ENCODE data around the gene ADAMTS13. TPM values are rescaled to one million over a fixed set of nuclear protein-coding genes. Genes with fewer than 3 reads are reported as not detected.

Gene ADAMTS13
- total RNA-seq, 3 donors from 2014 or later (not counting 1 experiment from before 2014, with no cell fraction given) = 2.3 to 3.0 (median 2.8) TPM

DNA sequence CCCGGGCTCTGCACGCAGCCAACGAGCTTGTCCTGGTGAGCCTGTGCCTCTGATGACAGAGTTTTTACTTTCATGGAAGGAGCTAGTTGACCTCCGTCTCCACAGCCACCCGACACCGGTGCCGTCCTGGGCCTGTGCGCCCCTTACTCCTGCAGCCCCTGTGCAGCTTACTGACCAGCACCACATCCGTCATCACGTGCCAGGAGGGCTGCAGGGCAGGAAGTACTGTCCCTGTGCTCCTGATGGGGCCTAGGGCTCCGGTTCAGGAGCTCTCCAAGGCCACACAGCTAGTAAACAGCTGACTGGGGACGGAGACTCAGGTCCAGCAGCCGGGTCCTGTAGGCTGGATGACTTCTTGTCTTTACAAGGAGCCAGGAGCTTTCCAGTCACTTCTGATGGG, 35.8 kb upstream of the ADAMTS13 start:
- intact Hi-C loops (cut with micrococcal nuclease) = no loop called here
- Histone ChIP-seq H3K27ac (ENCODE audit: low read length) (no peak overlapping the region), H3K4me3 (ENCODE audit: low read length) (no peak overlapping the region), H3K27me3 (ENCODE audit: control insufficient read depth, insufficient read depth, low read length) (no peaks in the 10 kb centered on the region), H3K36me3 (ENCODE audit: control insufficient read depth, insufficient read depth, low read length) (no peaks in the 10 kb centered on the region), H3K9me3 (ENCODE audit: control insufficient read depth, insufficient read depth, low read length) (no peaks in the 10 kb centered on the region), H3K4me1 (ENCODE audit: control insufficient read depth, insufficient read depth, low read length) (no peaks in the 10 kb centered on the region)
- Mint-ChIP-seq H3K36me3 (no peaks in the 10 kb centered on the region), H3K4me1 (no peaks in the 10 kb centered on the region), H3K27ac (no peak overlapping the region), H3K9me3 (no peaks in the 10 kb centered on the region), H3K27me3 (ENCODE audit: low read depth in 2 of 2) (peaks cover 0 to 8% of the 10 kb centered on the region in 2 donors), H3K4me3 (no peak overlapping the region)
- ATAC-seq (no peak), DNase-seq (no peak)
- 89% methylated on average over 13 of the region's 13 CpGs for WGBS (ENCODE audit: insufficient coverage)
- no peak for TF ChIP-seq CTCF (IDR thresholded peaks at IDR 0.05)

DNA sequence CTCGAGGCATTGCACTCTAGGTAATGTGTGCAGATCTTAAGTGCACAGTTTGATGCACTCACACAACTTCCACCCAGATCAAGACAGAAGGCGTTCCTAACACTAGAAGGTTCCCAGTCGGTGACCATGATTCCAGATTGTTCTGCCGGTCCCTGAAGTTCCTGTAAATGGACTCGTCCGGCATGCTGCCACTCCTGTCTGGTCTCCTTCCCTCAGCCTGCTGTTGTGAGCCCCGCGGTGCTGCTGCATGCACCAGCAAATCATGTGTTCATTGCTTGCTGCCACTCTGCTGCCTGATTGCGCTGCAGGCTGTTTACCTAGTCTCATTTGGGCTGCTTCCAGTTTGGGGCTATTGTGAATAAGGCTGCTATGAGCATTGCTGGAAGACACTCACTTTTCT, 34.5 kb upstream of the ADAMTS13 start:
- no peak for ATAC-seq
- H3K27me3 ChIP-seq (ENCODE audit: control insufficient read depth, insufficient read depth, low read length) = no peaks in the 10 kb centered on the region
- no peaks in the 10 kb centered on the region for H3K9me3 Mint-ChIP-seq
- H3K36me3 ChIP-seq (ENCODE audit: control insufficient read depth, insufficient read depth, low read length) = no peaks in the 10 kb centered on the region
- no peaks in the 10 kb centered on the region for H3K9me3 ChIP-seq (ENCODE audit: control insufficient read depth, insufficient read depth, low read length)
- H3K4me3 ChIP-seq (ENCODE audit: low read length) = no peak overlapping the region
- H3K27ac Mint-ChIP-seq = no peak overlapping the region
- H3K27me3 Mint-ChIP-seq (ENCODE audit: low read depth in 2 of 2) = peaks cover 0 to 11% of the 10 kb centered on the region in 2 donors
- no peaks in the 10 kb centered on the region for H3K4me1 Mint-ChIP-seq
- DNase-seq = no peak
- no peak overlapping the region for H3K27ac ChIP-seq (ENCODE audit: low read length)
- no peaks in the 10 kb centered on the region for H3K4me1 ChIP-seq (ENCODE audit: control insufficient read depth, insufficient read depth, low read length)
- intact Hi-C loops (cut with micrococcal nuclease) = no loop called here
- TF ChIP-seq CTCF (IDR thresholded peaks at IDR 0.05) = no peak
- H3K4me3 Mint-ChIP-seq = no peak overlapping the region
- no peaks in the 10 kb centered on the region for H3K36me3 Mint-ChIP-seq
- WGBS (ENCODE audit: insufficient coverage) = 90% methylated on average over 9 of the region's 9 CpGs

GRCh38 chr9:133389025-133389557, 33.1 kb upstream of the ADAMTS13 start:
- Histone ChIP-seq H3K4me1 (ENCODE audit: control insufficient read depth, insufficient read depth, low read length) (no peaks in the 10 kb centered on the region), H3K4me3 (ENCODE audit: low read length) (no peak overlapping the region), H3K27me3 (ENCODE audit: control insufficient read depth, insufficient read depth, low read length) (no peaks in the 10 kb centered on the region), H3K27ac (ENCODE audit: low read length) (no peak overlapping the region), H3K9me3 (ENCODE audit: control insufficient read depth, insufficient read depth, low read length) (no peaks in the 10 kb centered on the region), H3K36me3 (ENCODE audit: control insufficient read depth, insufficient read depth, low read length) (no peaks in the 10 kb centered on the region)
- peaks cover 0 to 11% of the 10 kb centered on the region in 2 donors for H3K27me3 Mint-ChIP-seq (ENCODE audit: low read depth in 2 of 2)
- no peak for TF ChIP-seq CTCF (IDR thresholded peaks at IDR 0.05)
- ATAC-seq (no peak), DNase-seq (no peak)
- H3K9me3 Mint-ChIP-seq = no peaks in the 10 kb centered on the region
- H3K4me1 Mint-ChIP-seq = no peaks in the 10 kb centered on the region
- intact Hi-C loops (cut with micrococcal nuclease) = no loop called here
- H3K36me3 Mint-ChIP-seq = no peaks in the 10 kb centered on the region
- 96% methylated on average over 12 of the region's 12 CpGs for WGBS (ENCODE audit: insufficient coverage)
- H3K27ac Mint-ChIP-seq = no peak overlapping the region
- no peak overlapping the region for H3K4me3 Mint-ChIP-seq

DNA sequence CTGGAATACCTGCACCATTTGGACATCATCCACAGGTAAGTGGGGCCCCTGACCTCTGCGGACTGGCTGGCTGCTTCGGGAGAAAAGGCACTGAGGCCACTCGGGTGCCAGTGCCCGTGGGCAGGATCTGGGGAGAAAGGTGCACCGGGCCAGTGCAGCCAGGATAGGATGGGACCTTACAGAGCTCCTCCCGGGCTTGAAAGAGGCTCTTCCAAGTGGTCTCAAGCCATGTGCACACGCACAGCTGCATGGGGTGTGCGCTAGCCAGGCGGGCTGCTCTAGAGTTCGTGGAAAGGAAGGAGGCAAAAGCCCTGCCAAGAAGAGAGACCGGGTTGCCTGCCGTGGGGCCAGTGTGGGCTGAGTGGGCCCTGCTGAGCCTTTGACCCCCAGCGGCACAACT, 32.6 kb upstream of the ADAMTS13 start:
- no peaks in the 10 kb centered on the region for H3K27me3 ChIP-seq (ENCODE audit: control insufficient read depth, insufficient read depth, low read length)
- intact Hi-C loops (cut with micrococcal nuclease) = no loop called here
- no peak overlapping the region for H3K4me3 ChIP-seq (ENCODE audit: low read length)
- ATAC-seq (no peak), DNase-seq (no peak)
- no peak overlapping the region for H3K4me3 Mint-ChIP-seq
- H3K36me3 ChIP-seq (ENCODE audit: control insufficient read depth, insufficient read depth, low read length) = no peaks in the 10 kb centered on the region
- 92% methylated on average over 13 of the region's 13 CpGs for WGBS (ENCODE audit: insufficient coverage)
- H3K27ac ChIP-seq (ENCODE audit: low read length) = no peak overlapping the region
- H3K9me3 Mint-ChIP-seq = no peaks in the 10 kb centered on the region
- no peaks in the 10 kb centered on the region for H3K36me3 Mint-ChIP-seq
- no peaks in the 10 kb centered on the region for H3K4me1 Mint-ChIP-seq
- peaks cover 0 to 11% of the 10 kb centered on the region in 2 donors for H3K27me3 Mint-ChIP-seq (ENCODE audit: low read depth in 2 of 2)
- no peaks in the 10 kb centered on the region for H3K9me3 ChIP-seq (ENCODE audit: control insufficient read depth, insufficient read depth, low read length)
- no peak overlapping the region for H3K27ac Mint-ChIP-seq
- no peaks in the 10 kb centered on the region for H3K4me1 ChIP-seq (ENCODE audit: control insufficient read depth, insufficient read depth, low read length)
- TF ChIP-seq CTCF (IDR thresholded peaks at IDR 0.05) = no peak

Data from natural killer cell (primary cell).